ENCODE measurements around the gene PHLDB2.

- TF ChIP-seq POLR2A (IDR thresholded peaks at IDR 0.05; ENCODE audit: borderline replicate concordance, extremely low read depth, insufficient read depth, insufficient read length) (no peak), CTCF (IDR thresholded peaks at IDR 0.05 in 2 of 3, conservative IDR thresholded peaks at IDR 0.05 in 1 of 3; ENCODE audit: borderline replicate concordance in 1 of 3, insufficient read depth in 1 of 3, low read depth in 2 of 3, low read length in 2 of 3) (no peak), EZH2phosphoT487 (IDR thresholded peaks at IDR 0.05; ENCODE audit: borderline replicate concordance) (no peak), JUND (IDR thresholded peaks at IDR 0.05) (no peak)
Measured at GRCh38 chr3:112010636-112011035, 151.6 kb downstream of the PHLDB2 start.
